Measurements from ENCODE around the gene CLDND2. TPM values are rescaled to one million over a fixed set of nuclear protein-coding genes. Genes with fewer than 3 reads are reported as not detected.

The CLDND2 gene
- total RNA-seq, 1 experiment from 2014 or later, result not detected

DNA sequence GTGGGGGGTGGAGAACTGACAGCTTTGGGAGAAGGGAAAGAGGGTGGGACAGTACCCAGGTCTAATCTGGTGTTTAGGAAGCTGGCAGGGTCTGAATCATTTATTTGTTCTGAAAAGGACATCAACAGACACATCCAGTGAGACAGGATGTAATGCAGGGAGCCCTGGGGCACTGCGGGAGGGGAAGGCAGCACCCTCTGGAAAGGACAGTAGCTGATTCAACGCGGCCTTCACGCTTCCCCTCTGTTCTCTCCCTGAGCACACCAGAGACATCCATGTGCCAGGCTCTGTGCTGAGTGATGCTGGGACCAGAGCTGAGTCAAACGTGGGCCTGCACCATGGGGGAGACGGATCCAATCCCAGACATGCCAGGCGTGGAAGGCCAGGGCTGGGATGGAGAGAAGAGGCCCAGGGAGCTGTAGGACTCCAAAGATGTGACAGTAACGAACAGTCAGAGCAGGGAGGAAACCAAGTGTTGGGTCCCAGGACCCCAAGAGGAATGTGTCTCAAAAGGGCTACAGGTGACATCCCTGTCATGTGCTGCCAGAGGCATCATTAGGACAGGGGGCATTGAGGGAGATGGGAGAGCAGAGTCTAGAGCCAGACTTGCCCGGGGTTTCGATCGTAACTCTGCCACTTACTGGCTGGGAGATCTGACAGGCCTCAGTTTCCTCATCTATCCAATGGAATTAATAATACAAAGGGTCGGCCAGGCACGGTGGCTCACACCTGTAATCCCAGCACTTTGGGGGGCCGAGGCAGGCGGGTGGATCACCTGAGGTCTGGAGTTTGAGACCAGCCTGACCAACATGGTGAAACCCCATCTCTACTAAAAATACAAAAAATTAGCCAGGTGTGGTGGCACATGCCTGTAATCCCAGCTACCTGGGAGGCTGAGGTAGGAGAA, 4.3 kb downstream of the CLDND2 start:
- Histone ChIP-seq H3K27me3 (ENCODE audit: insufficient read depth, low read length) (no peaks in the 10 kb centered on the region), H2AFZ (ENCODE audit: low read length) (no peak overlapping the region), H4K20me1 (ENCODE audit: control insufficient read depth, insufficient read depth, insufficient read length) (no peaks in the 10 kb centered on the region), H2BK12ac (ENCODE audit: insufficient read length, low read depth, low read length) (no peak overlapping the region), H3K56ac (ENCODE audit: insufficient read length, low read depth, low read length) (no peak overlapping the region), H2BK120ac (ENCODE audit: low read depth, low read length, poor library complexity, severe bottlenecking) (no peak overlapping the region), H4K5ac (ENCODE audit: insufficient read length, low read depth, low read length) (no peak overlapping the region), H3K23ac (ENCODE audit: insufficient read length, low read depth, low read length) (no peak overlapping the region), H2BK15ac (ENCODE audit: low read depth, low read length) (no peak overlapping the region), H3K4me1 (ENCODE audit: insufficient read depth, low read length) (no peaks in the 10 kb centered on the region), H2BK5ac (ENCODE audit: insufficient read length, low read length) (no peak overlapping the region), H4K8ac (replicated peaks; ENCODE audit: insufficient read length, low read depth, low read length) (no peak overlapping the region), H3K9me3 (ENCODE audit: control insufficient read depth, low read depth, low read length) (no peaks in the 10 kb centered on the region), H3K18ac (ENCODE audit: insufficient read length, low read depth, low read length) (no peak overlapping the region), H4K91ac (ENCODE audit: insufficient read length, low read depth, low read length) (no peak overlapping the region), H3K79me2 (ENCODE audit: insufficient read depth, low read length) (no peaks in the 10 kb centered on the region), H3K4me2 (ENCODE audit: insufficient read depth, insufficient read length, low read length) (no peak overlapping the region), H3K27ac (ENCODE audit: insufficient read length, low read depth, low read length) (no peak overlapping the region), H3K9ac (ENCODE audit: extremely low read depth, insufficient read length, low read length) (no peak overlapping the region), H2AK5ac (ENCODE audit: insufficient read length, low read length) (no peak overlapping the region), H3T11ph (ENCODE audit: low read length) (no peak overlapping the region), H2BK20ac (ENCODE audit: low read depth, low read length, poor library complexity, severe bottlenecking) (no peak overlapping the region), H3K79me1 (ENCODE audit: insufficient read depth, low read depth, low read length, poor library complexity, severe bottlenecking) (no peaks in the 10 kb centered on the region), H3K23me2 (ENCODE audit: insufficient read length, low read depth, low read length, poor library complexity, severe bottlenecking) (peaks cover 21% of the 10 kb centered on the region), H3K4ac (ENCODE audit: low read depth, low read length) (no peak overlapping the region), H3K14ac (ENCODE audit: insufficient read depth, low read length) (no peak overlapping the region)
- WGBS (ENCODE audit: extremely low coverage, insufficient read length, low lambda C conversion rate), result no CpG with 5 or more reads among the region's 15 CpGs
- Mint-ChIP-seq H3K4me1 (peaks cover 32 to 34% of the 10 kb centered on the region in 2 experiments), H3K4me3 (peak overlapping the region; percentile 24 to 61; a peak in 4 of 5 replicates), H3K36me3 (ENCODE audit: insufficient read depth in 1 of 3, low read depth in 3 of 3) (no peaks in the 10 kb centered on the region), H3K27me3 (ENCODE audit: low read depth) (no peaks in the 10 kb centered on the region), H3K27ac (no peak overlapping the region; a peak in 1 of 7 replicates), H3K9me3 (no peaks in the 10 kb centered on the region)
- TF ChIP-seq, protein P1, sequence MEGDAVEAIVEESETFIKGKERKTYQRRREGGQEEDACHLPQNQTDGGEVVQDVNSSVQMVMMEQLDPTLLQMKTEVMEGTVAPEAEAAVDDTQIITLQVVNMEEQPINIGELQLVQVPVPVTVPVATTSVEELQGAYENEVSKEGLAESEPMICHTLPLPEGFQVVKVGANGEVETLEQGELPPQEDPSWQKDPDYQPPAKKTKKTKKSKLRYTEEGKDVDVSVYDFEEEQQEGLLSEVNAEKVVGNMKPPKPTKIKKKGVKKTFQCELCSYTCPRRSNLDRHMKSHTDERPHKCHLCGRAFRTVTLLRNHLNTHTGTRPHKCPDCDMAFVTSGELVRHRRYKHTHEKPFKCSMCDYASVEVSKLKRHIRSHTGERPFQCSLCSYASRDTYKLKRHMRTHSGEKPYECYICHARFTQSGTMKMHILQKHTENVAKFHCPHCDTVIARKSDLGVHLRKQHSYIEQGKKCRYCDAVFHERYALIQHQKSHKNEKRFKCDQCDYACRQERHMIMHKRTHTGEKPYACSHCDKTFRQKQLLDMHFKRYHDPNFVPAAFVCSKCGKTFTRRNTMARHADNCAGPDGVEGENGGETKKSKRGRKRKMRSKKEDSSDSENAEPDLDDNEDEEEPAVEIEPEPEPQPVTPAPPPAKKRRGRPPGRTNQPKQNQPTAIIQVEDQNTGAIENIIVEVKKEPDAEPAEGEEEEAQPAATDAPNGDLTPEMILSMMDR (conservative IDR thresholded peaks at IDR 0.05), result no peak
- DNase-seq, result no peak

Measured in H9 (cell line).